MM.1S (cell line): ENCODE data around the gene ZNF292.

Experiments used
- CTCF ChIP-seq: fragments of 300-600 bp; sonication (generic); IDR thresholded peaks from 2 replicates; pipeline ENCODE4 v1.5.1; 2016; ENCODE audit warnings: antibody characterized with exemption, low read length, mixed read lengths
- EZH2phosphoT487 ChIP-seq: fragments of 300-600 bp; sonication (generic); IDR thresholded peaks from 2 replicates; pipeline ENCODE4 v1.6.1; 2018; ENCODE audit warnings: antibody characterized with exemption, low read length

GRCh38 chr6:87122477-87122876 lies 32.9 kb upstream of the ZNF292 start:
- TF ChIP-seq EZH2phosphoT487 (no peak), CTCF (no peak)
